HEK293 (cell line): ENCODE measurements around the gene CCL19.
A peak's percentile ranks its signal among the peaks of the same experiment; 100 is the strongest.

Experiments
- BCL11A ChIP-seq: fragments of 450-650 bp; formaldehyde crosslinking; IDR thresholded peaks from 2 replicates; pipeline ENCODE4 v1.5.1; 2016; ENCODE audit warnings: low read depth, missing biosample characterization, missing genetic modification characterization
- GFI1B ChIP-seq: fragments of 450-650 bp; formaldehyde crosslinking; IDR thresholded peaks from 2 replicates; pipeline ENCODE4 v1.5.1; 2016; ENCODE audit warnings: missing biosample characterization, missing genetic modification characterization
- HOXA7 ChIP-seq: sonication (generic); formaldehyde crosslinking; IDR thresholded peaks from 2 replicates; pipeline ENCODE4 v1.8.1; 2022; ENCODE audit warnings: missing genetic modification reagents, borderline replicate concordance
- KLF16 ChIP-seq: fragments of 450-650 bp; formaldehyde crosslinking; IDR thresholded peaks from 2 replicates; pipeline ENCODE4 v1.5.1; 2017; ENCODE audit warnings: missing biosample characterization, missing genetic modification characterization
- KLF8 ChIP-seq: fragments of 450-650 bp; formaldehyde crosslinking; IDR thresholded peaks from 2 replicates; pipeline ENCODE4 v1.5.1; 2016; ENCODE audit warnings: missing biosample characterization, missing genetic modification characterization
- MEIS1 ChIP-seq: sonication (generic); formaldehyde crosslinking; IDR thresholded peaks from 2 replicates; pipeline ENCODE4 v1.8.1; 2022; ENCODE audit warnings: missing genetic modification reagents, mild to moderate bottlenecking, borderline replicate concordance
- OSR2 ChIP-seq: fragments of 450-650 bp; formaldehyde crosslinking; IDR thresholded peaks from 2 replicates; pipeline ENCODE4 v1.5.1; 2016; ENCODE audit warnings: missing biosample characterization, missing genetic modification characterization
- REPIN1 ChIP-seq: fragments of 450-650 bp; formaldehyde crosslinking; IDR thresholded peaks from 2 replicates; pipeline ENCODE4 v1.5.1; 2017; ENCODE audit warnings: missing biosample characterization, missing genetic modification characterization, low read depth
- SP2 ChIP-seq: fragments of 450-650 bp; formaldehyde crosslinking; IDR thresholded peaks from 2 replicates; pipeline ENCODE4 v1.5.1; 2016; ENCODE audit warnings: missing biosample characterization, missing genetic modification characterization
- SP3 ChIP-seq: fragments of 450-650 bp; formaldehyde crosslinking; IDR thresholded peaks from 2 replicates; pipeline ENCODE4 v1.5.1; 2016; ENCODE audit warnings: missing biosample characterization, missing genetic modification characterization
- TRIM28 ChIP-seq: IDR thresholded peaks from 2 replicates; pipeline ENCODE4 v1.6.1; 2011; ENCODE audit warnings: low read length, control low read depth, borderline replicate concordance
- YY2 ChIP-seq: fragments of 450-650 bp; formaldehyde crosslinking; IDR thresholded peaks from 2 replicates; pipeline ENCODE4 v1.5.1; 2016; ENCODE audit warnings: missing biosample characterization, missing genetic modification characterization
- ZBTB1 ChIP-seq: fragments of 450-650 bp; formaldehyde crosslinking; IDR thresholded peaks from 2 replicates; pipeline ENCODE4 v1.5.1; 2016; ENCODE audit warnings: missing biosample characterization, missing genetic modification characterization
- ZBTB48 ChIP-seq: fragments of 450-650 bp; formaldehyde crosslinking; IDR thresholded peaks from 2 replicates; pipeline ENCODE4 v1.5.1; 2016; ENCODE audit warnings: missing biosample characterization, missing genetic modification characterization
- ZFP37 ChIP-seq: fragments of 450-650 bp; formaldehyde crosslinking; IDR thresholded peaks from 2 replicates; pipeline ENCODE4 v1.5.1; 2016; ENCODE audit warnings: missing biosample characterization, missing genetic modification characterization
- ZIC2 ChIP-seq: fragments of 450-650 bp; formaldehyde crosslinking; IDR thresholded peaks from 2 replicates; pipeline ENCODE4 v1.5.1; 2016; ENCODE audit warnings: missing biosample characterization, missing genetic modification characterization
- ZNF121 ChIP-seq: fragments of 450-650 bp; formaldehyde crosslinking; IDR thresholded peaks from 2 replicates; pipeline ENCODE4 v1.5.1; 2016; ENCODE audit warnings: missing biosample characterization, missing genetic modification characterization
- ZNF138 ChIP-seq: fragments of 450-650 bp; formaldehyde crosslinking; IDR thresholded peaks from 2 replicates; pipeline ENCODE4 v1.5.1; 2016; ENCODE audit warnings: missing biosample characterization, missing genetic modification characterization, borderline replicate concordance
- ZNF211 ChIP-seq: fragments of 450-650 bp; formaldehyde crosslinking; IDR thresholded peaks from 2 replicates; pipeline ENCODE4 v1.5.1; 2016; ENCODE audit warnings: low read depth, missing biosample characterization, missing genetic modification characterization
- ZNF23 ChIP-seq: fragments of 450-650 bp; formaldehyde crosslinking; IDR thresholded peaks from 2 replicates; pipeline ENCODE4 v1.5.1; 2016; ENCODE audit warnings: missing biosample characterization, missing genetic modification characterization, borderline replicate concordance
- ZNF292 ChIP-seq: fragments of 450-650 bp; formaldehyde crosslinking; IDR thresholded peaks from 2 replicates; pipeline ENCODE4 v1.5.1; 2016; ENCODE audit warnings: low read depth, missing biosample characterization, missing genetic modification characterization, borderline replicate concordance
- ZNF311 ChIP-seq: fragments of 450-650 bp; formaldehyde crosslinking; IDR thresholded peaks from 2 replicates; pipeline ENCODE4 v1.5.1; 2017; ENCODE audit warnings: missing biosample characterization, missing genetic modification characterization, borderline replicate concordance
- ZNF37A ChIP-seq: fragments of 450-650 bp; IDR thresholded peaks from 2 replicates; pipeline ENCODE4 v1.5.1; 2018; ENCODE audit warnings: missing biosample characterization, missing genetic modification characterization
- ZNF510 ChIP-seq: fragments of 450-650 bp; formaldehyde crosslinking; IDR thresholded peaks from 2 replicates; pipeline ENCODE4 v1.5.1; 2018; ENCODE audit warnings: mild to moderate bottlenecking, missing genetic modification characterization, missing biosample characterization; ENCODE audit not compliant: insufficient replicate concordance
- ZNF521 ChIP-seq: fragments of 450-650 bp; formaldehyde crosslinking; IDR thresholded peaks from 2 replicates; pipeline ENCODE4 v1.5.1; 2017; ENCODE audit warnings: missing biosample characterization, mild to moderate bottlenecking, missing genetic modification characterization
- ZNF561 ChIP-seq: fragments of 450-650 bp; IDR thresholded peaks from 2 replicates; pipeline ENCODE4 v1.5.1; 2018; ENCODE audit warnings: missing biosample characterization, missing genetic modification characterization, borderline replicate concordance
- ZNF626 ChIP-seq: fragments of 450-650 bp; sonication (Bioruptor Pico); formaldehyde crosslinking; IDR thresholded peaks from 2 replicates; pipeline ENCODE4 v1.5.1; 2018; ENCODE audit warnings: missing biosample characterization, missing genetic modification characterization, inconsistent platforms
- ZNF654 ChIP-seq: fragments of 450-650 bp; formaldehyde crosslinking; IDR thresholded peaks from 2 replicates; pipeline ENCODE4 v1.5.1; 2016; ENCODE audit warnings: low read depth, missing biosample characterization, missing genetic modification characterization
- ZNF704 ChIP-seq: fragments of 450-650 bp; formaldehyde crosslinking; IDR thresholded peaks from 2 replicates; pipeline ENCODE4 v1.5.1; 2016; ENCODE audit warnings: missing biosample characterization, missing genetic modification characterization
- ZNF777 ChIP-seq: fragments of 450-650 bp; formaldehyde crosslinking; IDR thresholded peaks from 2 replicates; pipeline ENCODE4 v1.5.1; 2017; ENCODE audit warnings: missing biosample characterization, missing genetic modification characterization, borderline replicate concordance
- ZNF785 ChIP-seq: fragments of 450-650 bp; formaldehyde crosslinking; IDR thresholded peaks from 2 replicates; pipeline ENCODE4 v1.5.1; 2016; ENCODE audit warnings: missing biosample characterization, missing genetic modification characterization
- ZXDB ChIP-seq: fragments of 450-650 bp; formaldehyde crosslinking; IDR thresholded peaks from 2 replicates; pipeline ENCODE4 v1.5.1; 2016; ENCODE audit warnings: missing biosample characterization, missing genetic modification characterization
- TF ChIP-seq, protein P1 (sequence below): fragments of 450-650 bp; formaldehyde crosslinking; IDR thresholded peaks from 2 replicates; pipeline ENCODE4 v1.5.1; 2016; ENCODE audit warnings: missing biosample characterization, missing genetic modification characterization
- TF ChIP-seq, protein P2 (sequence below): fragments of 450-650 bp; formaldehyde crosslinking; optimal IDR thresholded peaks from 2 replicates; pipeline ENCODE3; 2016; ENCODE audit warnings: missing biosample characterization, mild to moderate bottlenecking, missing genetic modification characterization

CCL19 gene

GRCh38 chr9:34665381-34666250 lies 25.5 kb downstream of the CCL19 start (continued):
- TF ChIP-seq ZNF626 (tag by site-specific recombination) (no peak), SP3 (peak; percentile 65), KLF16 (no peak), GFI1B (tag by site-specific recombination) (no peak), OSR2 (tag by site-specific recombination) (no peak), MEIS1 (CRISPR knock-in tag) (no peak), ZFP37 (tag by site-specific recombination) (no peak), ZNF292 (tag by site-specific recombination) (no peak), ZNF510 (tag by site-specific recombination) (no peak), ZXDB (tag by site-specific recombination) (peak; percentile 38; the same call in 1 of the 2 replicates), ZNF521 (tag by site-specific recombination) (no peak), ZNF777 (tag by site-specific recombination) (no peak), ZNF121 (tag by site-specific recombination) (no peak), ZNF654 (tag by site-specific recombination) (no peak), YY2 (tag by site-specific recombination) (no peak), ZNF37A (tag by site-specific recombination) (no peak), ZBTB1 (no peak), ZNF785 (no peak), SP2 (tag by site-specific recombination) (peak; percentile 73), ZNF311 (tag by site-specific recombination) (no peak), ZBTB48 (peak; percentile 65; the same call in 1 of the 2 replicates), ZNF704 (tag by site-specific recombination) (no peak), ZNF561 (no peak), ZNF23 (tag by site-specific recombination) (no peak), ZIC2 (tag by site-specific recombination) (0 out of 2 replicates have a peak, but pooled peaks have one; percentile 20), HOXA7 (CRISPR knock-in tag) (no peak), ZNF211 (no peak), KLF8 (tag by site-specific recombination) (no peak), TRIM28 (no peak), ZNF138 (tag by site-specific recombination) (no peak), REPIN1 (tag by site-specific recombination) (no peak), BCL11A (no peak)
- TF ChIP-seq, protein P1, sequence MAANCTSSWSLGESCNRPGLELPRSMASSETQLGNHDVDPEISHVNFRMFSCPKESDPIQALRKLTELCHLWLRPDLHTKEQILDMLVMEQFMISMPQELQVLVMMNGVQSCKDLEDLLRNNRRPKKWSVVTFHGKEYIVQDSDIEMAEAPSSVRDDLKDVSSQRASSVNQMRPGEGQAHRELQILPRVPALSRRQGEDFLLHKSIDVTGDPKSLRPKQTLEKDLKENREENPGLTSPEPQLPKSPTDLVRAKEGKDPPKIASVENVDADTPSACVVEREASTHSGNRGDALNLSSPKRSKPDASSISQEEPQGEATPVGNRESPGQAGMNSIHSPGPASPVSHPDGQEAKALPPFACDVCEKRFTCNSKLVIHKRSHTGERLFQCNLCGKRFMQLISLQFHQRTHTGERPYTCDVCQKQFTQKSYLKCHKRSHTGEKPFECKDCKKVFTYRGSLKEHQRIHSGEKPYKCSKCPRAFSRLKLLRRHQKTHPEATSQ = no peak
- TF ChIP-seq, protein P2, sequence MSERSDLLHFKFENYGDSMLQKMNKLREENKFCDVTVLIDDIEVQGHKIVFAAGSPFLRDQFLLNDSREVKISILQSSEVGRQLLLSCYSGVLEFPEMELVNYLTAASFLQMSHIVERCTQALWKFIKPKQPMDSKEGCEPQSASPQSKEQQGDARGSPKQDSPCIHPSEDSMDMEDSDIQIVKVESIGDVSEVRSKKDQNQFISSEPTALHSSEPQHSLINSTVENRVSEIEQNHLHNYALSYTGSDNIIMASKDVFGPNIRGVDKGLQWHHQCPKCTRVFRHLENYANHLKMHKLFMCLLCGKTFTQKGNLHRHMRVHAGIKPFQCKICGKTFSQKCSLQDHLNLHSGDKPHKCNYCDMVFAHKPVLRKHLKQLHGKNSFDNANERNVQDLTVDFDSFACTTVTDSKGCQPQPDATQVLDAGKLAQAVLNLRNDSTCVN (tag by site-specific recombination) = peak; percentile 27
